Fibroblast of the aortic adventitia (primary cell): Measurements from ENCODE around the gene OLA1. TPM values are rescaled to one million over a fixed set of nuclear protein-coding genes. Genes with fewer than 3 reads are reported as not detected.
"Not testable (repeated sequence)": the region's sequence is repeated elsewhere in the genome, so short reads cannot be mapped to it uniquely, and the experiment has no call there.

Experiments used
- DNase-seq: peaks from one replicate; pipeline ENCODE4 v3.0.0-alpha.2; 2010; ENCODE audit warnings: low read depth
- H3K4me3 ChIP-seq: 2 replicates; pipeline ENCODE4 v1.5.1; 2011; ENCODE audit warnings: low read depth, mild to moderate bottlenecking, control low read depth, low read length, moderate library complexity
- total RNA-seq: library from RNA; depleted of rRNA; stranded (reverse); fragments of >200 nt; gene quantifications from 2 replicates; pipeline ENCODE4 v1.2.3, GENCODE V29; 2012; ENCODE audit warnings: low replicate concordance
- TF ChIP-seq, protein P1 (sequence below): IDR thresholded peaks from 2 replicates; pipeline ENCODE4 v1.5.1; 2011; ENCODE audit warnings: mild to moderate bottlenecking, low read length, control low read depth, inconsistent platforms; ENCODE audit not compliant: insufficient read depth

OLA1 gene
- total RNA-seq: 31.9 and 89.7 TPM in 2 replicates

DNA sequence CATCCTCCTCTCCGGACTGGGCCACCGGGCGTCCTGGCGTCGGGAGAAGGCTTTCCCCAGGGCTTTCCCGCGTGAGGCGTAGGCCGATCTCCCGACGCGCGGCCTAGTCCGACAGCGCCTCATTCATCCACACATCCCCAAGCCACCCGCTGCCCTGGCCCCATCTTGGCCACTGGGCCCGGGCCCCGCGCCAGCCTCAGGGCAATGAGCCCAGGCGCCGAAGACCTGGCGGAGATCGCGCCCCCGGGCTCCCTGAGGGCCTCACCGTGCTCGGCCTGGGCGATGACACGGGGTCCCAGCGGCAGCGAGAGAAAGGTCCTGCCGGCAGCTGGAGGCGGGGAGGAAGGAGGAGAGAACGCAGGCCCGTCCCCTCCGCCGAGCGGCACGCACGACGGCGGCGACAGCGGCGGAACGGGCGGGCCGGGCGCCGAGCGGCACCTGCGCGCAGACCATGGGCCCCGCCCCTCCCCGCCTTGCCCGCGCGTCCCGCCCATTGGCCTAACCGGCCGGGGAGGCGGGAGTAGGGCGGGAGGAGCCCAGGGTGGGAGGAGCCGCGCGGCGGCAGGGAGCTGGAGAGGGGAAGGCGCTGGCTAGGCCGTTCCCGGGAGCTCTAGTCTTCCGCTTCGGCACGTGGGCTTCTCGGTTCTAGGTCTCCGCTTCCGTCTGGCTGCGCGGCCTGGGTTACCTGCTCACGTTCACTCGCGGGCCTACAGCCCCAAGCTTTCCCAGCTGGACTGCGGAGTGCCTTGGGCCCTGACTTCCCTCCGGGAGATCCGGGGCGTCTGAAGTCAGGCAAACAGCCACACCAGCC is at the start of gene OLA1:
Gene OLA1, minus strand, starts transcription at position 346 of the 811 bp plus-strand sequence. CDS start 1,717 bp downstream, outside the sequence.
- H3K4me3 ChIP-seq: peak within 1 kb of the TSS; percentile 79
- peak; percentile 85 for DNase-seq
- TF ChIP-seq, protein P1, sequence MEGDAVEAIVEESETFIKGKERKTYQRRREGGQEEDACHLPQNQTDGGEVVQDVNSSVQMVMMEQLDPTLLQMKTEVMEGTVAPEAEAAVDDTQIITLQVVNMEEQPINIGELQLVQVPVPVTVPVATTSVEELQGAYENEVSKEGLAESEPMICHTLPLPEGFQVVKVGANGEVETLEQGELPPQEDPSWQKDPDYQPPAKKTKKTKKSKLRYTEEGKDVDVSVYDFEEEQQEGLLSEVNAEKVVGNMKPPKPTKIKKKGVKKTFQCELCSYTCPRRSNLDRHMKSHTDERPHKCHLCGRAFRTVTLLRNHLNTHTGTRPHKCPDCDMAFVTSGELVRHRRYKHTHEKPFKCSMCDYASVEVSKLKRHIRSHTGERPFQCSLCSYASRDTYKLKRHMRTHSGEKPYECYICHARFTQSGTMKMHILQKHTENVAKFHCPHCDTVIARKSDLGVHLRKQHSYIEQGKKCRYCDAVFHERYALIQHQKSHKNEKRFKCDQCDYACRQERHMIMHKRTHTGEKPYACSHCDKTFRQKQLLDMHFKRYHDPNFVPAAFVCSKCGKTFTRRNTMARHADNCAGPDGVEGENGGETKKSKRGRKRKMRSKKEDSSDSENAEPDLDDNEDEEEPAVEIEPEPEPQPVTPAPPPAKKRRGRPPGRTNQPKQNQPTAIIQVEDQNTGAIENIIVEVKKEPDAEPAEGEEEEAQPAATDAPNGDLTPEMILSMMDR: no peak

DNA sequence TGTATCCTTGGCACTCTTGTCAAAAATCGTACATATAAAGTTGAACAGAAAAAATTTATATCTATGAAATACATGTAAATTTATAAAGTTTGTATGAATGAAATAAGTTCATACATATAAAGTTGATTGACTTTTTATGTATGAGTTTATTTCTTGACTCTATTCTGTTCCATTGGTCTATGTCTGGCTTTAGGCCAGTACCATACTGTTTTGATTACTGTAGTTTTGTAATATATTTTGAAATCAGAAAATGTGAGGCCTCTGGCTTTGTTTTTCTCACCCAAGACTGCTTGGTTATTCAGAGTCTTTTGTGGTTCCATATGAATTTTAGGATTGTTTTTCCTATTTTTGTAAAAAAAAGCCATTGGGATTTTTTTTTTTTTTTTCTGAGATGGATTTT is 44.6 kb upstream of the OLA1 start:
- TF ChIP-seq, protein P1: no peak
- DNase-seq: no peak
- no peak overlapping the region for H3K4me3 ChIP-seq

DNA sequence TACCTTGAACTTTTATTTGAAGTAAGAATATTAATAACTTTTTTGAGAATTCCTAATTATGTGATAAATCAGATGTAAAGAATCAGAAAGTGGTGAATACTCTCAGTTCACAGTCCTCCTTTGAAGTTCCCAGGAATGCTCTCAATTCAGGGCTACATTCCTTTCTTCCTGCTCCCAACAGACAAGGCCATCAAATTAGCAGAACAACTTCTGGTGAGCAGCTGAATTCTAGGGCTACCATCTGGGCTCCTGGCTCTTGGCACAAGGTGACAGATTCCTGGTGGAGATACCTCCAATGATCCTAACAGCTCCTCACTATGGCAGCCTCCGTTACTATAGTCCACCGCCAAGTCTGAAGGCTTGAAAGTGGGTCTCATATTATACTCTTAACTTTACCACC is 37.8 kb upstream of the OLA1 start:
- no peak for DNase-seq
- TF ChIP-seq, protein P1: no peak
- no peak overlapping the region for H3K4me3 ChIP-seq

DNA sequence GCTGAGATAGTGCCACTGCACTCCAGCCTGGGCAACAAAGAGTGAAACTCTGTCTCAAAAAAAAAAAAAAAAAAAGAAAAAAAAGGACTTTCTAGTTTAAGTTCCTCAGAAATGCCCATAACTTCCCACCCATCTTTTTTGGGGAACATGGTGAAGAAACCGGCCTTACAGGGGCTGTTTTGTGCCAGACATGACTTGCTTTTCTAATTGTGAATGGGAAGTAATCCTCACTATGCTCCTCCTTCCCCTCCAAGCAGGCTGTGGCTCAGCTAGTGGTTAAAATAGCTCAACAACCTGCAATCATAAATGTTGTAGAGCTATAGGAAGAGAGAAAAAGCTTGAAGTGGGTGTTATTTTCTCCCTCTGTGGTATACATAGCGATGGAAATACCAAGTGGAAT is 34.1 kb upstream of the OLA1 start:
- TF ChIP-seq, protein P1: no peak
- DNase-seq: no peak
- no peak overlapping the region for H3K4me3 ChIP-seq

DNA sequence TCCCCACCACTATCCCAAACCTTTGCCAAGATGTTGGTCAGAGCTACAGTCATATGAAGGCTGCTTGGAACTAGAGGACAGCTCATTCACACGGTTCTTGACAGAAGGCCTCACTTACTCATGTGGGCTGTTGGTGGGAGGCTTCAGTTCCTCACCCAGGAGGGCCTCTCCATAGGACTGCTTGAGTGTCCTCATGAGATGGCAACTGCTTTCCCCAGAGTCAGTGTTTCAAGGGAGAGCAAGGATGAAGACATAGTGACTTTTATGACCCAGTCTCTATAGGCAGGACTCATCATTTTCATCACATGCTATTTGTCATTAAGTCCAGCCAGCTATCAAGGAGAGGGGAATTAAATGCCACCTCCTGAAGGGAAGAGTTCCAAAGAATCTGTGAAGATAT is 33.4 kb upstream of the OLA1 start:
- H3K4me3 ChIP-seq: no peak overlapping the region
- no peak for DNase-seq
- TF ChIP-seq, protein P1: no peak

DNA sequence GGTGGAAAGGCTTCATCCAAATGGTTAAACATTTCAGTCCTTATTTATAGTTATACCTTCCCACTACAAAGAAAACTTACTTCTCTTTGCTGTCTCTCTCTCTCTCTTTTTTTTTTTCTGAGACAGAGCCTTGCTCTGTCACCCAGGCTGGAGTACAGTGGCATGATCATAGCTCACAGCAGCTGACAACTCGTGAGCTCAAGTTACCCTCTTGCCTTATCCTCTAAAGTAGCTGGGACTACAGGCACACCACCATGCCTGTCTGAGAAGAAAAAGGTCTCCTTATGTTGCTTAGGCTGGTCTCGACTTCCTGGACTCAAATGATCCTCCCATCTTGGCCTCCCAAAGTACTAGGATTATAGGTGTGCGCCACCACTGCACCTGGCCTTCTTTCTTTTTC is 32.3 kb upstream of the OLA1 start:
- DNase-seq: no peak
- TF ChIP-seq, protein P1: no peak
- no peak overlapping the region for H3K4me3 ChIP-seq

DNA sequence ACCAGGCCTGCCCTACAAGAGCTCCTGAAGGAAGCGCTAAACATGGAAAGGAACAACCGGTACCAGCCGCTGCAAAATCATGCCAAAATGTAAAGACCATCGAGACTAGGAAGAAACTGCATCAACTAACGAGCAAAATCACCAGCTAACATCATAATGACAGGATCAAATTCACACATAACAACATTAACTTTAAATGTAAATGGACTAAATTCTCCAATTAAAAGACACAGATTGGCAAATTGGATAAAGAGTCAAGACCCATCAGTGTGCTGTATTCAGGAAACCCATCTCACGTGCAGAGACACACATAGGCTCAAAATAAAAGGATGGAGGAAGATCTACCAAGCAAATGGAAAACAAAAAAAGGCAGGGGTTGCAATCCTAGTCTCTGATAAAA is 21.9 kb upstream of the OLA1 start:
- DNase-seq, H3K4me3 ChIP-seq: not testable (repeated sequence)
